NCI-H774 (cell line): ENCODE results near the gene ZNF821.
"Not testable (repeated sequence)": the region's sequence is repeated elsewhere in the genome, so short reads cannot be mapped to it uniquely, and the experiment has no call there.

Experiments
- DNase-seq: peaks from one replicate; lab custom pipeline; 2025; lab: John Stamatoyannopoulos, UW

The ZNF821 gene

DNA sequence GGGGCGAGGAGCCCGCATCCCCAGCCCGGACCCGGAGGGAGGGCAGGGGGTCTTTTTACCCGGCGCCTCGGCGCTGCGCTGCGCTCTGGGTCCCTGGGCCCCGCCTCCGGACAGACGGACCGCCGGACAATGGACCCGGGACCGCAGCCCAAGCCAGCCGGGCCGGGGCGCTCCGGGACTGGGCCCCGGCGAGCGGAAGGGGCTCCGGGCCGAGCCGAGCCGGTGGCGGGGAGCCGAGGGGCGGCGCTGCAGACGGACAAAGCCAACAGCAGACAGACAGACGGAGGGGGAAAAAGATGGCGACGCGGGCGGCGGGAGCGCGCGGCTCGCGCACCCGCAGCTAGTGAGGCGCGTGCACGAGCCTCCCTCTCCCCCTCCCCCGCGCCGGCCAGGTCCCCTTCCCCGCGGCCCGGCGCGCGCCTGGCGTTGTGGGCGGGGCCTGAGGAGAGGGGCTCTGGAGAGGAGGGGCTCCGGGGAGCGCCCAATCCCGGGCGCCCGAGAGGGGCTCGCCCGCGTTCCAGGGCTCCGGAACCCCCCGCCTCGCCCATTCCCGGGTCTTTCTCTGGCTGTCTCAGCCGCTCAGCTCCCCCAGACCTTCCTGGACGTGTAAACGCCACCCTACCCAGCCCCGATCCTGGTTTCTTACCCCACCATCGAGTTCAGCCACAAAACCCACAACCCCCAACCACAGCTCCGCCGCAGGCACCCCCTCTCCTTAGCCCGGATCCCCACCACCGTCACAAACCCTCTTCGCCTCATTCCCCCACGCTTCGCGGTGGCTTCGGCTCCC lies at the start of gene ZNF821:
ZNF821 (minus strand) TSS at position 334 of the 790 bp plus-strand sequence. CDS start 4,236 bp downstream, outside the sequence.
- peak; percentile 58 for DNase-seq

DNA sequence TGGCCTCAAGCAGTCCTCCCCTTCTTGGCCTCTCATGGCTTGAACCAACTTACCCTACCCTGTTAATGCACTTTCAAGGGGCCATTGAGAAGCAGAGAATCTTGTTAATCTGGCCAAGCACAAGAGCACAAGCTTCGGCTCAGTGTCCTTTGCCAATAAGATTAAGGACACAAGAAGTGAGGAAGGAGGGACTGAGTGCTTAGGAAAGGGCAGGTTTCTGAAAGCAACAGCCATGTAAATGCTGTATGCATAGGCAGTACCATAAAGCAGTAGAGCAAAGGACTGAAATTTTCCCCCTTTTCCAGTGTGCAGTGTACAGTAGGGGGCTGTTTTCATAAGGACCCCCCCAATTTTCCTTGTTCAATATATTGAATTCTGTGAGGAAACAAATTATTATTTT lies 49.0 kb upstream of the ZNF821 start:
- no peak for DNase-seq

- no peak for DNase-seq
Observed at GRCh38 chr16:71931599-71931998, 47.6 kb upstream of the ZNF821 start.

- DNase-seq, result no peak
Observed at GRCh38 chr16:71931001-71931400, 47.0 kb upstream of the ZNF821 start.

DNA sequence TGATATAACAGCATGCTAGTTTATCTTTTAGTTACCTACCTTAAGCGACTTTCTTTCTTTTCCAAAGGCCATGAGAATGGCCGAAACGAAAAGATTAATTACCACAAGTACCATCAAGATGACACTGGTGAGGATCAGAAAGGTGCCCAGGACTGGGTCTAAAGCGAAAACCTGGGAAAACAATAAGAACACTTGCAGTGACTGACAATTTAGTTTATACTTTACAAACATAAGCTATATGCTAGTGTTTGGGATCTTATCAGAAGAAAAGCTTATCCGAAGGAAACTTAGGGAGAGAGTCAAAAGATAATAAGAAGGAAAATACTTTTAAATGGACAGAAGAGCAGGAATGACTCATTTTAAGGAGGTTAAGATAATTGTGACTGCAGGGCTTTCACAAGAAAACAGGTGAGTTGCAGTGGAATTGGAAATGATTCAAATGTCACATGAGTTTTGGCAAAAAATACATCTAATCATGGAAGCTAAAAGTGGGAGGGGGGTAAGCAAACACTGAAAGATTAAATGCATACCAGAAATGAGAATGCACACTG lies 46.1 kb upstream of the ZNF821 start:
- no peak for DNase-seq

- DNase-seq, result no peak
Observed at GRCh38 chr16:71929048-71929447, 45.1 kb upstream of the ZNF821 start.

GRCh38 chr16:71927787-71928186 lies 43.8 kb upstream of the ZNF821 start:
- DNase-seq, result no peak

DNA sequence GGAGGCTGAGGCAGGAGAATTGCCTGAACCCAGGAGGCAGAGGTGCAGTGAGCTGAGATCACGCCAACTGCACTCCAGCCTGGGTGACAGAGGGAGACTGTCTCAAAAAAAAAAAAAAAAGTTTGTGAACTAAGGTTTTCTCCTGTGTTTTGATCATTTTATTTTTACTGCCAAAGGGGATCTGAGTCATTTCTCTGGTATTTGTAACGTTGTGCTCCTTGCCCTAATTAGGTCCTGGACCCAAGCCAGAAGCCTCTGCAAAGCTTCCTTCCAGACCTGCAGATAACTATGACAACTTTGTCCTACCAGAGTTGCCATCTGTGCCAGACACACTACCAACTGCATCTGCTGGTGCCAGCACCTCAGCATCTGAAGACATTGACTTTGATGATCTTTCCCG lies 43.4 kb upstream of the ZNF821 start:
- no peak for DNase-seq

- no peak for DNase-seq
Observed at GRCh38 chr16:71924710-71925109, 40.7 kb upstream of the ZNF821 start.

GRCh38 chr16:71923941-71924690 lies 40.1 kb upstream of the ZNF821 start:
- DNase-seq, result no peak

DNA sequence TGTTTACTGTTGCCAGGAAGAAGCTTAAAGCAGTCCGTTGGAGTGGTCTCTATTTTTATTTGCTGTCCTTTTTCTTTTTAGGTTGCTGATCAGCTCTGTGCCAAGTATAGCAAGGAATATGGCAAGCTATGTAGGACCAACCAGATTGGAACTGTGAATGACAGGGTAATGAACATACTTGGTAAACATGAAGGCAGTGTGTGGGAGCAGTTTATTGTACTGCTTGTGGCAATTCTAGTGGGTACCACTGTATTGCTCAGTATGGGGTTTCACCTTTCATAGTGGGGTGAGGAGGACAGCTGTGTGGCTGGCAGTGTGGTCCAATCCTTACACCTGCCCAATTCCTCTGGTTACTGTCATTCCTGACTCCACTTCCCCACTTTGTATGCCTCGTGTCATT lies 36.7 kb upstream of the ZNF821 start:
- no peak for DNase-seq

DNA sequence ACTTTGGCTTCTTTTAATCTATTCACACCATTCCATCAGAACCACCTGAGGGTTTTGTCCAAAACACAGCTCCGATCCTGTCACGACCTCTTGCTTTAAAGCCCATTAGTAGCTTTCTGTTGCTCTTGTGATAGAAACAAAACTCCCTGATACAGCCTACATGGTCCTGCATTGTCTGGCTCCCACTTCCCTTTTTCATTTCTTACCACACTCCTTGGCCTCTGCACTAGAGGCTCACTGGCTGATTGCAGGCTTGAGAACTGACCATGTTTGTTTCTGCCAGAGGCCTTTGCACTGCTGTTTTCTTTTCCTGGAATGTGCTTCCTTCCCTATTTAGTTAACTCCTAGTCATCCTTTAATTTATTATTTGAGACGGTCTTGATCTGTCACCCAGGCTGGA lies 35.1 kb upstream of the ZNF821 start:
- no peak for DNase-seq

DNA sequence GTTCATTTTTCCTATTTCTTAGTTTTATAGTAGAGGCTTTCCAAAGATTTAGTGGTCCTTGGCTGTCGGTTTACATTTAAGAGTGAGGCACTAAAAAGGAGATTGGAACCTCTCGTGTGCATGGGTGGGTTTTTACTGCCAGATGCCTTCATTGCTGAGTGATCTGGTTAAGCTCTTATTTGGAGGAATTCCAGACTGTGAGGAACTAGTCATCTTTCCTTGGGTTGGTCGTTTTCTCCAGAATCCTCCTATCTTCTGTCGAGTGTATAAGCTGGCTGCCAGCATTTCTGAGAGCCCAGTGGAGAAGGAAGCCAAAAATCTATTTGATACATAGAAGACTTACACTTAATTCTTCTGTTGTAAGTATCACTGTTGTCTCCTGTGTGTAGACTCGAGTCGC lies 33.9 kb upstream of the ZNF821 start:
- DNase-seq, result no peak

- no peak for DNase-seq
Observed at GRCh38 chr16:71916397-71916920, 32.5 kb upstream of the ZNF821 start.

DNA sequence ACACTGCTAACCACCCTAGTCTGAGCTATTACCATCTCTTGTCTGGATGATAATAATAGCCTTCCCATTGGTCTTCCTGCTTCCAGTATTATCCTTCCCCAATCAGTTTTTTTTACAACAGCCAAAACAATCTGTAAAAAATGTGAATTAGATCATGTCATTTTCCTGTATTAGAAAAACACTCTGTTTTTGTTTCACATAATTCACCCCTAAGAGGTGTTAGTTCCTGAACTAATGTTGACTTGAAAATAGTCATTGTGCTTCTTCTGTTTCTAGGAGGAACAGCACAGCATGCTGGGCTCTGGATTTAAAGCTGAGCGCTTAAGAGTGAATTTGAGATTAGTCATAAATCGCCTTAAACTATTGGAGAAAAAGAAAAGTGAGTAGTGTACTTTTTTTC lies 31.4 kb upstream of the ZNF821 start:
- DNase-seq, result no peak

DNA sequence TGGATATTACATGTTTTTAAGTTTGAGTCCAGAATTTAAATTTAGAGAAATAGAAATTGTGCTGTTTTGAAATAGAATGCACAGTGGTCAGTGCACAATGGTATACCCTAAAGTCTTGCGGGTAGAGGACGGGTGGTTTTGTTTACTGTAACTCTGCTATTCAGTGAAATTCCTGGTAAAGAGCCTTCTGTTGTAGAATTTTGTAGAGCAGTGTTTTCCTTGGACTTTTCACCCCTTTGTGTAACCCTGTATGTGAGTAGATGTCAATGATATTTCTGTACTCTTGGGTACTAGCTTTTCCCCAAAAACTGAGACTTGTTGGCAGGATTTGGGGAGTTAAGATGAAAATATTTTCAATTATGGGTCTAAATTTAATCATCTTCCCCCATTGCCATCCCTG lies 30.8 kb upstream of the ZNF821 start:
- DNase-seq, result no peak

DNA sequence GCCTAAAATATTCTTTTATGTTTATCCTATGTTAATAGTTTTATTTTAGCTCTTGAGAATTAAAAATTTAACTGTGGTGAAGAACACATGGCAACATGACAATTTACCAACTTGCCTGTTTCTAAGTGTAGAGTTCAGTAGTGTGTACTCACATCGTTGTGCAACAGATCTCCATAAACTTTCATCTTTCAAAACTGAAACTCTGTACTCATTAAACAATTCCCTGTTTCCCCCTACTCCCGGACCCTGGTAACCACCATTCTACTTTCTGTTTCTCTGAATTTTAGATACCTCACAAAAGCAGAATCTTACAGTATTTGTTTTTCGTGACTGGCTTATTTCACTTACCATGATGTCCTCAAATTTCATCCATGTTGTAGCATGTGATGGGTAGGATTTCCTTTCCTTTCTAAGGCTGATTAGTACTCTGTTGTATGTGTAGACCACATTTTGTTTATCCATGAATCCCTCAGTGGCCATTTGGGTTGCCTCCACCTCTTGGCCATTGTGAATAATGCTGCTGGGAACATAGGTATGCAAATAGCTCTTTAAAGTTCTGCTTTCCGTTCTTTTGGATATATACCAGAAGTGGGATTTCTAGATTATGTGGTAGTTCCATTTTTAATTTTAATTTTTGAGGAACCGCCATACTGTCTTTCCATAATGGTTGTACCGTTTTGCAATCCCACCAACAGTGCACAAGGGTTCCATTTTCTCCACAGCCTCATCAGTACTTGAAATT lies 28.7 kb upstream of the ZNF821 start:
- no peak for DNase-seq

DNA sequence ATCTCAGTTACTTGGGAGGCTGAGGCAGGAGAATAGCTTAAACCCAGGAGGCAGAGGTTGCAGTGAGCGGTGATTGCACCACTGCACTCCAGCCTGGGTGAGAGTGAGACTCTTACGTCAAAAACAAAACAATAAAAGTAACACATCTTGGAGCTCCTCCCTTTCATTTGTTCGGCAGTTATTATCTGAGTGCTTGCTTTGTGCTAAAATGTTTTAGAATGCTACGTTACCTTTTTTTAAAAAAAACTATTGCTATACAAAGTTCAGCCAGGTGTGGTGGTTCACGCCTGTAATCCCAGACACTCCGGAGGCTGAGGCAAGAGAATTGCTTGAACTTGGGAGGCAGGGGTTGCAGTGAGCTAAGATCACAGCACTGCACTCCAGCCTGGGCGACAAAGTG lies 27.1 kb upstream of the ZNF821 start:
- DNase-seq, result no peak

GRCh38 chr16:71905765-71906164 lies 21.8 kb upstream of the ZNF821 start:
- not testable (repeated sequence) for DNase-seq

- no peak for DNase-seq
Observed at GRCh38 chr16:71904239-71904638, 20.3 kb upstream of the ZNF821 start.

DNA sequence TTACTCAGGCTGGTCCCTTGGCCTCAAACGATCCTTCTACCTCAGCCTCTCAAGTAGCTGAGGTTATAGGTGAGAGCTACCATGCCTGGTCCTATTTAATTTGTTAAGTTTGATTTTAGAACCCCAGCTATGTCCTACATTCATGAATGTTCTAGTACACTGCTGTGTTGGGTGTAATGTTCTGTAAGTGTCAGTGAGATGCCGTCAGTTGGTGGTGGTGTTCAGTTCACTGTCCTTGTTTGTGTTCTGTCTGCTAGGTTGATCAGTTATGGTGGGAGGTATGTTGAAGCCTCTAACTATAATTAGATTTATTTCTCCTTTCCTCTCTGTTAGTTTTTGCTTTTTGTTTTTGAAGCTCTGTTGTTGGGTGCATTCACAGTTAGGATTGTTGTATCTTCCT lies 19.6 kb upstream of the ZNF821 start:
- DNase-seq, result no peak

GRCh38 chr16:71902656-71903365 lies 18.8 kb upstream of the ZNF821 start:
- DNase-seq, result no peak
